WTC11 (cell line): ENCODE data around the gene GSTM2. TPM values are rescaled to one million over a fixed set of nuclear protein-coding genes. Genes with fewer than 3 reads are reported as not detected.

Source experiments
- ATAC-seq: fragments of 200-7000 bp; cut with Tn5 transposase; 2 replicates; pipeline ENCODE4 v1.10.0; 2021; ENCODE audit warnings: mild to moderate bottlenecking, moderate library complexity
- CTCF ChIA-PET: fragments of 300-600 bp; sonication (Branson Sonifier 250); formaldehyde crosslinking; loops from one replicate; lab custom pipeline; 2021; ENCODE audit warnings: antibody characterized with exemption; lab: Charles Lee
- POLR2A ChIA-PET: fragments of 350-600 bp; sonication (Branson Sonifier 250); formaldehyde crosslinking; loops from one replicate; lab custom pipeline; 2021; ENCODE audit warnings: antibody characterized with exemption; lab: Charles Lee
- DNase-seq: peaks from one replicate; pipeline ENCODE4 v3.0.0; 2021; ENCODE audit warnings: low spot score
- H3K27ac Mint-ChIP-seq: 2 replicates; pipeline ENCODE4 v1.8.0; 2021; ENCODE audit warnings: mixed read lengths
- H3K27me3 Mint-ChIP-seq: 2 replicates; pipeline ENCODE4 v1.8.0; 2021; ENCODE audit warnings: low read depth, mild to moderate bottlenecking, moderate library complexity, mixed read lengths
- H3K36me3 Mint-ChIP-seq: 2 replicates; pipeline ENCODE4 v1.8.0; 2021; ENCODE audit warnings: mixed read lengths
- H3K4me1 Mint-ChIP-seq: 2 replicates; pipeline ENCODE4 v1.8.0; 2022; ENCODE audit warnings: mixed read lengths
- H3K4me3 Mint-ChIP-seq: 2 replicates; pipeline ENCODE4 v1.8.0; 2021; ENCODE audit warnings: mild to moderate bottlenecking, moderate library complexity, mixed read lengths
- H3K9me3 Mint-ChIP-seq: 2 replicates; pipeline ENCODE4 v1.8.0; 2021; ENCODE audit warnings: mixed read lengths
- CTCF ChIP-seq: fragments of 200-600 bp; IDR thresholded peaks from 2 replicates; pipeline ENCODE4 v1.8.0; 2022; ENCODE audit warnings: antibody characterized with exemption
- ERG ChIP-seq: fragments of 250-450 bp; sonication (Bioruptor Pico); IDR thresholded peaks from 2 replicates; pipeline ENCODE4 v1.8.0; 2021; ENCODE audit warnings: mild to moderate bottlenecking
- FOXJ3 ChIP-seq: sonication (generic); formaldehyde crosslinking; IDR thresholded peaks from 2 replicates; pipeline ENCODE4 v1.9.0; 2021; ENCODE audit warnings: missing genetic modification reagents, mild to moderate bottlenecking, borderline replicate concordance
- HMGXB4 ChIP-seq: sonication (generic); formaldehyde crosslinking; IDR thresholded peaks from 2 replicates; pipeline ENCODE4 v1.8.1; 2023; ENCODE audit warnings: mild to moderate bottlenecking, moderate library complexity, missing genetic modification reagents
- NR2C2 ChIP-seq: sonication (generic); formaldehyde crosslinking; IDR thresholded peaks from 2 replicates; pipeline ENCODE4 v1.8.0; 2022; ENCODE audit warnings: mild to moderate bottlenecking, missing genetic modification reagents
- PRRX2 ChIP-seq: fragments of 250-450 bp; sonication (Bioruptor Pico); IDR thresholded peaks from 2 replicates; pipeline ENCODE4 v1.8.0; 2021; ENCODE audit warnings: mild to moderate bottlenecking
- SMAD4 ChIP-seq: sonication (generic); formaldehyde crosslinking; IDR thresholded peaks from 2 replicates; pipeline ENCODE4 v1.8.0; 2022; ENCODE audit warnings: mild to moderate bottlenecking, missing genetic modification reagents
- ZBTB43 ChIP-seq: sonication (generic); formaldehyde crosslinking; IDR thresholded peaks from 2 replicates; pipeline ENCODE4 v1.8.1; 2023; ENCODE audit warnings: mild to moderate bottlenecking, missing genetic modification reagents
- ZNF416 ChIP-seq: fragments of 250-450 bp; sonication (Bioruptor Pico); IDR thresholded peaks from 2 replicates; pipeline ENCODE4 v1.9.0; 2021; ENCODE audit warnings: mild to moderate bottlenecking, inconsistent platforms
- total RNA-seq: library from RNA; stranded (reverse); gene quantifications from 3 replicates; pipeline ENCODE4 v1.2.3, GENCODE V29; 2021

The GSTM2 gene
- total RNA-seq, 1 experiment from 2014 or later = 12.9 TPM

GRCh38 chr1:109639063-109639840 lies 28.6 kb upstream of the GSTM2 start:
- no peak for DNase-seq
- Mint-ChIP-seq H3K27me3 (peaks cover 5% of the 10 kb centered on the region; the same call in 1 of the 2 replicates), H3K9me3 (no peaks in the 10 kb centered on the region), H3K27ac (no peak overlapping the region), H3K4me1 (peaks cover 31% of the 10 kb centered on the region), H3K4me3 (no peak overlapping the region), H3K36me3 (no peaks in the 10 kb centered on the region)
- TF ChIP-seq HMGXB4 (CRISPR knock-in tag) = no peak
- no peak for TF ChIP-seq ERG (CRISPR knock-in tag)
- POLR2A ChIA-PET = interaction anchor here (1.3 kb wide), 1 partner anchor 28 kb away, joined by 5 read pairs; the partner anchor contains the start of gene GSTM2
- CTCF ChIA-PET = interaction anchor here (0.6 to 6.8 kb wide), 36 partner anchors 9 to 472 kb away, joined by 3 to 188 read pairs (median 9); partner anchors contain the start of genes AHCYL1, AMPD2, GNAI3 and GNAT2
- ATAC-seq = no peak

- no peaks in the 10 kb centered on the region for H3K36me3 Mint-ChIP-seq
- TF ChIP-seq HMGXB4 (CRISPR knock-in tag) (no peak), SMAD4 (CRISPR knock-in tag) (no peak), ZBTB43 (CRISPR knock-in tag) (no peak), FOXJ3 (no peak)
- ATAC-seq (no peak), DNase-seq (no peak)
- ChIA-PET CTCF (interaction anchor here (0.5 to 6.8 kb wide), 77 partner anchors 10 to 490 kb away, joined by 3 to 188 read pairs (median 6); partner anchors contain the start of genes AHCYL1, AMIGO1, AMPD2 and CYB561D1), POLR2A (interaction anchor here (1.2 to 1.3 kb wide), 3 partner anchors 28 to 91 kb away, joined by 4 to 12 read pairs (median 5); partner anchors contain the start of genes GNAI3 and GSTM2)
- H3K9me3 Mint-ChIP-seq = no peaks in the 10 kb centered on the region
- H3K27me3 Mint-ChIP-seq = peaks cover 5% of the 10 kb centered on the region; the same call in 1 of the 2 replicates
- no peak overlapping the region for H3K27ac Mint-ChIP-seq
- peaks cover 26% of the 10 kb centered on the region for H3K4me1 Mint-ChIP-seq
- H3K4me3 Mint-ChIP-seq = no peak overlapping the region
Observed at GRCh38 chr1:109639841-109640184, 28.0 kb upstream of the GSTM2 start.

GRCh38 chr1:109640285-109640865 lies 27.5 kb upstream of the GSTM2 start:
- DNase-seq = peak; percentile 97
- CTCF ChIA-PET = interaction anchor here (0.5 to 6.8 kb wide), 79 partner anchors 10 to 491 kb away, joined by 3 to 188 read pairs (median 6); partner anchors contain the start of genes AHCYL1, AMIGO1, AMPD2 and CYB561D1

More at GRCh38 chr1:109640285-109640865, 27.5 kb upstream of the GSTM2 start:
- Mint-ChIP-seq H3K36me3 (no peaks in the 10 kb centered on the region), H3K27ac (no peak overlapping the region), H3K9me3 (no peaks in the 10 kb centered on the region), H3K4me3 (no peak overlapping the region), H3K27me3 (peaks cover 5% of the 10 kb centered on the region; the same call in 1 of the 2 replicates), H3K4me1 (peaks cover 20% of the 10 kb centered on the region)
- ATAC-seq = peak; percentile 58
- POLR2A ChIA-PET = interaction anchor here (1.2 to 1.3 kb wide), 3 partner anchors 27 to 92 kb away, joined by 4 to 12 read pairs (median 5); partner anchors contain the start of genes GNAI3 and GSTM2
- TF ChIP-seq NR2C2 (CRISPR knock-in tag) (no peak), CTCF (peak; percentile 97), ZNF416 (CRISPR knock-in tag) (no peak), PRRX2 (CRISPR knock-in tag) (no peak)
- TF ChIP-seq, all 79 proteins: peak for 1
